K562 (cell line): Measurements from ENCODE around the gene TTLL10. TPM values are rescaled to one million over a fixed set of nuclear protein-coding genes. Genes with fewer than 3 reads are reported as not detected.

Experiments
- ATAC-seq: fragments of 200-7000 bp; cut with Tn5 transposase; 3 replicates; pipeline ENCODE4 v1.9.1; 2020; ENCODE audit warnings: moderate library complexity
- BruUV-seq: library from RNA; stranded (reverse); fragments of 400-500 nt; replicated peaks from 2 replicates; lab custom pipeline; 2021; lab: Mats Ljungman, UMichigan
- CTCF ChIA-PET: fragments of 300-600 bp; formaldehyde crosslinking; extraction: SDS; loops from one replicate; lab custom pipeline; 2021; ENCODE audit warnings: low intra/inter-chr PET ratio; lab: Yijun Ruan, JAX
- POLR2A ChIA-PET: fragments of 300-600, 350-650 bp; sonication (Branson Sonifier 250); formaldehyde crosslinking; extraction: SDS; loops from one replicate; lab custom pipeline; 2021; ENCODE audit warnings: antibody characterized with exemption, inconsistent platforms; lab: Yijun Ruan, JAX
- DNase-seq, 4 experiments: peaks; one replicate each; pipeline versions ENCODE4 v3.0.0 to v3.0.0-alpha.2; 2011 to 2018; ENCODE audit warnings: low spot score in 3 of 4, mixed read lengths in 3 of 4; ENCODE audit errors: extremely low read depth in 1 of 4
- FAIRE-seq: peaks from 2 replicates; lab custom pipeline; 2011; peaks lifted over from hg19 to GRCh38; lab: Jason Lieb, UNC
- H2AFZ ChIP-seq: 2 replicates; pipeline ENCODE4 v1.6.0; 2011; ENCODE audit warnings: low read depth, low read length, control low read depth, inconsistent platforms
- H3K27ac ChIP-seq: fragments of 200-600 bp; 3 replicates; pipeline ENCODE4 v1.8.0; 2011; ENCODE audit warnings: low read depth, mild to moderate bottlenecking, control low read depth, inconsistent platforms, low read length, moderate library complexity, mixed read lengths; ENCODE audit errors: extremely low read depth
- H3K27me3 ChIP-seq, 2 experiments: fragments of 300-600 bp in 1 of 2; 2 replicates in 1 of 2; 3 replicates in 1 of 2; pipeline versions ENCODE4 v1.6.0 to v1.8.0; 2011; ENCODE audit warnings: inconsistent platforms in 2 of 2, low read length in 2 of 2, mild to moderate bottlenecking in 1 of 2, mixed read lengths in 1 of 2, moderate library complexity in 1 of 2; ENCODE audit not compliant: control insufficient read depth in 2 of 2, insufficient read depth in 2 of 2
- H3K36me3 ChIP-seq: fragments of 300-600 bp; 3 replicates; pipeline ENCODE4 v1.8.0; 2011; ENCODE audit warnings: mild to moderate bottlenecking, low read length, inconsistent platforms; ENCODE audit not compliant: control insufficient read depth, insufficient read depth
- H3K4me1 ChIP-seq, 2 experiments: fragments of 200-600 bp in 1 of 2; replicated peaks in 1 of 2; 2 replicates in 1 of 2; 3 replicates in 1 of 2; pipeline versions ENCODE4 v1.5.1 to v1.8.0; 2011; ENCODE audit warnings: inconsistent platforms in 2 of 2, low read length in 2 of 2, mild to moderate bottlenecking in 1 of 2, mixed read lengths in 1 of 2, moderate library complexity in 1 of 2; ENCODE audit not compliant: control insufficient read depth in 2 of 2, insufficient read depth in 2 of 2
- H3K4me2 ChIP-seq: 2 replicates; pipeline ENCODE4 v1.6.1; 2011; ENCODE audit warnings: low read length, control low read depth, inconsistent platforms, mixed read lengths; ENCODE audit not compliant: insufficient read depth
- H3K4me3 ChIP-seq: fragments of 200-600 bp; sonication (generic), shearing (Covaris generic); 2 replicates; pipeline ENCODE4 v1.5.1; 2016; ENCODE audit warnings: control low read depth, inconsistent platforms
- H3K79me2 ChIP-seq: fragments of 200-600 bp; 3 replicates; pipeline ENCODE4 v1.8.0; 2011; ENCODE audit warnings: low read length, inconsistent platforms; ENCODE audit not compliant: control insufficient read depth, insufficient read depth
- H3K9ac ChIP-seq, 2 experiments: 2 replicates each; pipeline versions ENCODE4 v1.6.0 to v1.6.1; 2011; ENCODE audit warnings: low read depth in 2 of 2, low read length in 2 of 2, control low read depth in 1 of 2, inconsistent platforms in 1 of 2, mild to moderate bottlenecking in 1 of 2, mixed read lengths in 1 of 2; ENCODE audit not compliant: insufficient read depth in 1 of 2
- H3K9me1 ChIP-seq: one replicate; pipeline ENCODE4 v1.6.0; 2011; ENCODE audit warnings: inconsistent platforms, mild to moderate bottlenecking, low read length, moderate library complexity; ENCODE audit not compliant: control insufficient read depth, insufficient read depth
- H3K9me3 ChIP-seq: replicated peaks from 2 replicates; pipeline ENCODE4 v1.5.1; 2011; ENCODE audit warnings: low read depth, low read length, inconsistent platforms; ENCODE audit not compliant: control insufficient read depth, insufficient read depth
- H4K20me1 ChIP-seq: replicated peaks from 2 replicates; pipeline ENCODE4 v1.6.1; 2011; ENCODE audit warnings: low read length, inconsistent platforms, mixed read lengths; ENCODE audit not compliant: control insufficient read depth, insufficient read depth
- DDX20 ChIP-seq: fragments of 450-650 bp; IDR thresholded peaks from 2 replicates; pipeline ENCODE4 v1.6.1; 2016; ENCODE audit warnings: missing genetic modification characterization, low read depth, mild to moderate bottlenecking, missing compliant biosample characterization, moderate library complexity
- EHMT2 ChIP-seq: fragments of 450-650 bp; IDR thresholded peaks from 2 replicates; pipeline ENCODE4 v1.6.1; 2018; ENCODE audit warnings: antibody characterized with exemption
- ELF2 ChIP-seq: fragments of 250-450 bp; sonication (Bioruptor Pico); IDR thresholded peaks from 2 replicates; pipeline ENCODE4 v1.5.0; 2021; ENCODE audit warnings: mild to moderate bottlenecking
- FOXJ3 ChIP-seq: sonication (generic); formaldehyde crosslinking; IDR thresholded peaks from 2 replicates; pipeline ENCODE4 v1.4.0; 2020; ENCODE audit warnings: mild to moderate bottlenecking, missing genetic modification reagents
- GTF2E2 ChIP-seq: fragments of 200-800 bp; sonication (Bioruptor generic); IDR thresholded peaks from 2 replicates; pipeline ENCODE4 v1.6.1; 2016; ENCODE audit warnings: missing genetic modification characterization, missing compliant biosample characterization
- HMGN3 ChIP-seq: IDR thresholded peaks from 2 replicates; pipeline ENCODE4 v1.6.1; 2011; ENCODE audit warnings: borderline replicate concordance, low read depth, mild to moderate bottlenecking, mixed read lengths, low read length; ENCODE audit not compliant: insufficient read length; ENCODE audit errors: extremely low read depth
- KLF13 ChIP-seq: fragments of 450-650 bp; IDR thresholded peaks from 2 replicates; pipeline ENCODE4 v1.6.1; 2016; ENCODE audit warnings: missing genetic modification characterization, low read depth, mild to moderate bottlenecking, missing compliant biosample characterization, moderate library complexity, borderline replicate concordance
- KLF6 ChIP-seq: fragments of 250-450 bp; sonication (Bioruptor Pico); IDR thresholded peaks from 2 replicates; pipeline ENCODE4 v1.4.0; 2020; ENCODE audit warnings: mild to moderate bottlenecking, moderate library complexity, borderline replicate concordance
- MIER1 ChIP-seq: fragments of 450-650 bp; IDR thresholded peaks from 2 replicates; pipeline ENCODE4 v1.6.1; 2016; ENCODE audit warnings: antibody characterized with exemption, mild to moderate bottlenecking, low read depth
- POLR2G ChIP-seq: fragments of 200-400 bp; formaldehyde crosslinking; IDR thresholded peaks from 2 replicates; pipeline ENCODE4 v1.6.1; 2017; ENCODE audit warnings: low read depth, mild to moderate bottlenecking, antibody characterized with exemption, low read length, moderate library complexity
- PPARD ChIP-seq: fragments of 250-450 bp; sonication (Bioruptor Pico); IDR thresholded peaks from 2 replicates; pipeline ENCODE4 v1.8.0; 2022; ENCODE audit warnings: inconsistent platforms, mild to moderate bottlenecking, moderate library complexity
- SNIP1 ChIP-seq: fragments of 450-650 bp; IDR thresholded peaks from 2 replicates; pipeline ENCODE4 v1.7.1; 2017; ENCODE audit warnings: low read depth, mild to moderate bottlenecking
- STAT5A ChIP-seq: IDR thresholded peaks from 2 replicates; pipeline ENCODE4 v1.6.1; 2012; ENCODE audit warnings: low read length, inconsistent platforms, borderline replicate concordance
- TAF7 ChIP-seq: fragments of 450-650 bp; IDR thresholded peaks from 2 replicates; pipeline ENCODE4 v1.6.1; 2016; ENCODE audit warnings: missing genetic modification characterization, missing compliant biosample characterization
- TAL1 ChIP-seq: fragments of 450-650 bp; IDR thresholded peaks from 2 replicates; pipeline ENCODE4 v1.6.1; 2016; ENCODE audit warnings: mild to moderate bottlenecking
- WGBS: fragments of 100-300 bp; shearing (Covaris generic); methylation state at CpG from one replicate; pipeline ENCODE4 v1.1.6; 2016; ENCODE audit warnings: low coverage, mixed read lengths; ENCODE audit not compliant: insufficient coverage; ENCODE audit errors: missing lambda C conversion rate; 5-methylcytosine and 5-hydroxymethylcytosine counted together
- in situ Hi-C: fragments of 300-500 bp; cut with MboI; formaldehyde crosslinking; loops from 4 replicates; pipeline ENCODE4 v1.15.0; 2018; ENCODE audit warnings: inconsistent platforms, mixed read lengths
- intact Hi-C: fragments of 100-400 bp; cut with micrococcal nuclease; formaldehyde crosslinking; loops from 2 replicates; pipeline ENCODE4 v1.14.2; 2022
- polyA plus RNA-seq, 8 experiments: library from polyadenylated mRNA; depleted of rRNA in 4 of 8; stranded (reverse) in 5 of 8; unstranded in 3 of 8; fragments of >200 nt; fragmentation: Nextera tagmentation in 2 of 8; fragmentation: Illumina TruSeq in 1 of 8; extraction: Ambion mirVana in 2 of 8; extraction: Trizol in 1 of 8; gene quantifications; 2 replicates each; pipeline versions ENCODE4 v1.2.1 to v1.2.3, GENCODE V29; 2011 to 2014; ENCODE audit warnings: inconsistent platforms in 1 of 8, missing spikeins in 1 of 8
- total RNA-seq, 7 experiments: library from RNA; depleted of rRNA in 6 of 7; stranded (reverse); fragments of >200 nt in 6 of 7; fragmentation: Illumina TruSeq in 2 of 7; extraction: Trizol in 2 of 7; gene quantifications; 2 replicates each; pipeline versions ENCODE4 v1.2.1 to v1.2.3, GENCODE V29; 2011 to 2021; ENCODE audit warnings: low replicate concordance in 1 of 7
- TF ChIP-seq, protein P1 (sequence below), 2 experiments: fragments of 450-650 bp; IDR thresholded peaks; 2 replicates each; pipeline ENCODE4 v1.6.1; 2016

TTLL10 gene
- total and polyA plus RNA-seq, 9 of the 15 experiments (the other 6 are each of a cell fraction or from before 2014, with no cell fraction given) = not detected

DNA sequence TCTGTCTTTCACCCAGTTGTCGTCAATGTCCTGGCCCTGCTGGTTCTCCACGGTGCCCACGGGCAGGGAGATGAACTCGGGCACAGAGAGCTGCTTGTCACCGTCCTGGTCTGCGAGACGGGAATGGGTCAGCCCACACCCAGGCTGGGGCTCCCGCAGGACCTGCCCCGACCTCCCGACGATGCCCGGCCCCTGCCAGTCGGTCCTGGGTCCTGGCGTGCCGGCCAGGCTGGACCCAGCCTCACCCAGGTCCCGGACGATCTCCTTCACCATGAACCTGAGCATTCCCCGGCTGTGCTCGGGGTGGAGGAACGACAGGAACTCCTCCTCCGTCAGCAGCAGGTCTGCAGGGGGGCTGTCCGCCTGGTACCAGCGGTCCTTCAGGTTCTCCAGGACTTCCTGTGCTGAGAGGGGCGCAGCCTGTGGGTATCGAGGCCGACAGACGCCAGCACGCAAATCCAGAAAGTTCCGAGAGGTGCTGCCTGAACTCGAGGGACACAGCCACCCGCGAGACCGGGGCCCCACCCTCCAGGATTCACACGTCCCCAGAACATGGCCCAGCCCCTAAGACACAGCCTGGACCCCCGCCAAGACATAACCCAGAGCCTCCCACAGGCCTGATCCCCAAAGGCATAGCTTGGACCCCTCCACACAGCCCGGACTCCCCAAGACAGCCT, 45.0 kb downstream of the TTLL10 start (continued):
- no peak for TF ChIP-seq STAT5A
- TF ChIP-seq ELF2 (CRISPR knock-in tag) = no peak
- no peak for TF ChIP-seq FOXJ3 (CRISPR knock-in tag)
- TF ChIP-seq MIER1 = no peak
- no peak for TF ChIP-seq KLF13 (tag)
- no peak for TF ChIP-seq KLF6 (CRISPR knock-in tag)
- no peak for TF ChIP-seq EHMT2
- TF ChIP-seq POLR2G = 0 out of 2 replicates have a peak, but pooled peaks have one; percentile 8
- TF ChIP-seq, protein P1, sequence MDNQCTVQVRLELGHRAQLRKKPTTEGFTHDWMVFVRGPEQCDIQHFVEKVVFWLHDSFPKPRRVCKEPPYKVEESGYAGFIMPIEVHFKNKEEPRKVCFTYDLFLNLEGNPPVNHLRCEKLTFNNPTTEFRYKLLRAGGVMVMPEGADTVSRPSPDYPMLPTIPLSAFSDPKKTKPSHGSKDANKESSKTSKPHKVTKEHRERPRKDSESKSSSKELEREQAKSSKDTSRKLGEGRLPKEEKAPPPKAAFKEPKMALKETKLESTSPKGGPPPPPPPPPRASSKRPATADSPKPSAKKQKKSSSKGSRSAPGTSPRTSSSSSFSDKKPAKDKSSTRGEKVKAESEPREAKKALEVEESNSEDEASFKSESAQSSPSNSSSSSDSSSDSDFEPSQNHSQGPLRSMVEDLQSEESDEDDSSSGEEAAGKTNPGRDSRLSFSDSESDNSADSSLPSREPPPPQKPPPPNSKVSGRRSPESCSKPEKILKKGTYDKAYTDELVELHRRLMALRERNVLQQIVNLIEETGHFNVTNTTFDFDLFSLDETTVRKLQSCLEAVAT (IDR thresholded peaks at IDR 0.05) = no peak

DNA sequence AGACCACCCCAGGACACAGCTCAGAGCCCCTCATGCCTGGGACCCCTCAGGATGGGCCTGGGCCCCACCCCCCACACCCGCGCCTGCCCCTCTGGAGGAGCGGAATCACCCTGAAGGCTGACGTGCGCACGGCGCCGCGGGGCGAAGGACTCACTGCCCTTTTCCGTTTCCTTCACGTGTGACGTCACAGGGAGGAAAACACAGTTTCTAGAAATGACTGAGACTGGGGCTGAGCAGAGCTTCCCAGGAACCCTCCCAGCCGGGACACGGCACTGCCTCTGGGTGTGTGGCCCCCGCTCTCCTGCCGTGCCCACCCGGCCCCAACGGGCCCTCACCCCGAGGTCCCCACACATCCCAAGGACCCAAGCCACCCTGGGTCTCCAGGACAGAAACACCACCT, 45.7 kb downstream of the TTLL10 start:
- POLR2A ChIA-PET = no interaction called here
- no peak for FAIRE-seq
- no peak overlapping the region for H3K27ac ChIP-seq
- no peak for DNase-seq
- in situ Hi-C loops = no loop called here
- CTCF ChIA-PET = no interaction called here
- H3K9me3 ChIP-seq = no peaks in the 10 kb centered on the region
- H3K4me2 ChIP-seq = no peak overlapping the region
- H2AFZ ChIP-seq = no peak overlapping the region
- no peaks in the 10 kb centered on the region for H3K9me1 ChIP-seq
- H3K36me3 ChIP-seq = peaks cover 86% of the 10 kb centered on the region; the same call in 2 of the 3 replicates
- peaks cover 0 to 61% of the 10 kb centered on the region in 2 experiments; a peak in 1 of 5 replicates for H3K4me1 ChIP-seq
- TF ChIP-seq HMGN3 (no peak), DDX20 (no peak), TAF7 (no peak), PPARD (CRISPR knock-in tag) (no peak), GTF2E2 (tag) (no peak), TAL1 (no peak), SNIP1 (no peak)
- 95% methylated on average over 18 of the region's 20 CpGs for WGBS
- H3K27me3 ChIP-seq = no peaks in the 10 kb centered on the region
- H3K9ac ChIP-seq = no peak overlapping the region
- H3K79me2 ChIP-seq = peaks cover 5% of the 10 kb centered on the region; the same call in 1 of the 3 replicates
- BruUV-seq = no TSS peak
- no peak overlapping the region for H3K4me3 ChIP-seq
- ATAC-seq = no peak
- H4K20me1 ChIP-seq = peaks cover 3% of the 10 kb centered on the region; the same call in 1 of the 2 replicates
- intact Hi-C loops = no loop called here
